NCI-H510A (cell line): Measurements from ENCODE around the gene KCTD21.
A peak's percentile ranks its signal among the peaks of the same experiment; 100 is the strongest.
"Not testable (repeated sequence)": the region's sequence is repeated elsewhere in the genome, so short reads cannot be mapped to it uniquely, and the experiment has no call there.

Experiments used
- DNase-seq: peaks from one replicate; lab custom pipeline; 2025; lab: John Stamatoyannopoulos, UW

KCTD21 gene

GRCh38 chr11:78176605-78177141, 11.8 kb downstream of the KCTD21 start:
- no peak for DNase-seq

GRCh38 chr11:78175862-78176261, 12.6 kb downstream of the KCTD21 start:
- DNase-seq, result not testable (repeated sequence)

GRCh38 chr11:78171951-78172350, 16.5 kb downstream of the KCTD21 start:
- no peak for DNase-seq

- DNase-seq, result no peak
These were observed 17.4 kb downstream of the KCTD21 start for GRCh38 chr11:78170874-78171549.

- no peak for DNase-seq
These were observed 18.0 kb downstream of the KCTD21 start for GRCh38 chr11:78170413-78170812.

- no peak for DNase-seq
These were observed 19.6 kb downstream of the KCTD21 start for GRCh38 chr11:78168539-78169477.

- DNase-seq, result no peak
These were observed 21.5 kb downstream of the KCTD21 start for GRCh38 chr11:78166855-78167469.

GRCh38 chr11:78164471-78164870, 24.0 kb downstream of the KCTD21 start:
- DNase-seq, result no peak

- DNase-seq, result no peak
These were observed 24.6 kb downstream of the KCTD21 start for GRCh38 chr11:78163828-78164227.

- DNase-seq, result no peak
These were observed 26.5 kb downstream of the KCTD21 start for GRCh38 chr11:78161962-78162371.

- DNase-seq, result no peak
These were observed 27.1 kb downstream of the KCTD21 start for GRCh38 chr11:78161346-78161745.

GRCh38 chr11:78160557-78160956, 27.9 kb downstream of the KCTD21 start:
- DNase-seq, result no peak

GRCh38 chr11:78158987-78159652, 29.3 kb downstream of the KCTD21 start:
- DNase-seq, result no peak

- no peak for DNase-seq
These were observed 32.1 kb downstream of the KCTD21 start for GRCh38 chr11:78156127-78156844.

GRCh38 chr11:78151804-78152203, 36.6 kb downstream of the KCTD21 start:
- no peak for DNase-seq

GRCh38 chr11:78150754-78151153, 37.7 kb downstream of the KCTD21 start:
- no peak for DNase-seq

GRCh38 chr11:78150346-78150745, 38.1 kb downstream of the KCTD21 start:
- DNase-seq, result no peak

- no peak for DNase-seq
These were observed 38.8 kb downstream of the KCTD21 start for GRCh38 chr11:78149646-78150045.

- peak; percentile 20 for DNase-seq
These were observed 40.6 kb downstream of the KCTD21 start for GRCh38 chr11:78147807-78148206.

- no peak for DNase-seq
These were observed 42.9 kb downstream of the KCTD21 start for GRCh38 chr11:78145511-78146025.
